Suprapubic skin (tissue), 4 donors: ENCODE data around the gene TCF12.

Source experiments
- CTCF ChIP-seq, 2 donors: fragments of 200-600 bp in 1 of 2; fragments of 450-650 bp in 1 of 2; sonication (generic) in 1 of 2; IDR thresholded peaks; one replicate each; pipeline ENCODE4 v1.5.1; 2016 to 2019; ENCODE audit warnings: antibody characterized with exemption in 2 of 2, mild to moderate bottlenecking in 1 of 2, moderate library complexity in 1 of 2
- EP300 ChIP-seq: sonication (generic); formaldehyde crosslinking; IDR thresholded peaks from one replicate; pipeline ENCODE4 v1.6.1; 2017; ENCODE audit warnings: antibody characterized with exemption
- POLR2A ChIP-seq, 2 donors: fragments of 450-650 bp; IDR thresholded peaks; one replicate each; pipeline ENCODE4 v1.6.1; 2017; ENCODE audit warnings: antibody characterized with exemption in 2 of 2, mild to moderate bottlenecking in 2 of 2, moderate library complexity in 2 of 2
- POLR2AphosphoS5 ChIP-seq, 3 donors: sonication (generic); formaldehyde crosslinking; IDR thresholded peaks; one replicate each; pipeline ENCODE4 v1.6.1; 2017; ENCODE audit warnings: antibody characterized with exemption in 3 of 3

DNA sequence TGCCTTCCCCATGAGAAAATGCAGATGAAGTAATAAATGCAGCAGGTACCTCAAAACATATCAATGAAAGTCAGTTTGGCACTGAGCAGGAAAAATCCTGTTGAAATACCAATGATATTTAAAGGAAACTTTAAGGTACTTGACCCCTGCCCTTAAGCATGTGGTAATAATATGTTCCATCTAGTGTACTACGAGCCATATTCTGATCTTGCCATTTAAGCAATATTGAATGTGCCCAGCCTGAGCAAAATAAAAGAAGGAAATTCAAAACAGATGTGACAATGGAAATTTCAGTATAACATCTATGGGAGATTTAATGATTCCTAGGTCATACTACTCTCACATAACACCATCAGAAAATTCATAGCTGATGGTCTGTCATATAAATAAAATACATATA, 266.1 kb downstream of the TCF12 start:
- TF ChIP-seq CTCF (IDR thresholded peaks at IDR 0.05): no peak
- TF ChIP-seq EP300: no peak
- TF ChIP-seq POLR2AphosphoS5 (IDR thresholded peaks at IDR 0.05): no peak
- TF ChIP-seq POLR2A (IDR thresholded peaks at IDR 0.05): no peak
